D721Med (cell line): ENCODE results near the gene RENBP.

Experiments
- DNase-seq: peaks from one replicate; pipeline ENCODE4 v3.0.0; 2011; ENCODE audit warnings: low spot score; ENCODE audit not compliant: insufficient read length
- FAIRE-seq: peaks from 2 replicates; lab custom pipeline; 2011; peaks lifted over from hg19 to GRCh38; lab: Jason Lieb, UNC
- TF ChIP-seq, protein P1 (sequence below): IDR thresholded peaks from 2 replicates; pipeline ENCODE4 v1.5.1; 2012; ENCODE audit warnings: mild to moderate bottlenecking, control low read depth; ENCODE audit not compliant: insufficient read depth; ENCODE audit errors: missing control alignments

The RENBP gene

DNA sequence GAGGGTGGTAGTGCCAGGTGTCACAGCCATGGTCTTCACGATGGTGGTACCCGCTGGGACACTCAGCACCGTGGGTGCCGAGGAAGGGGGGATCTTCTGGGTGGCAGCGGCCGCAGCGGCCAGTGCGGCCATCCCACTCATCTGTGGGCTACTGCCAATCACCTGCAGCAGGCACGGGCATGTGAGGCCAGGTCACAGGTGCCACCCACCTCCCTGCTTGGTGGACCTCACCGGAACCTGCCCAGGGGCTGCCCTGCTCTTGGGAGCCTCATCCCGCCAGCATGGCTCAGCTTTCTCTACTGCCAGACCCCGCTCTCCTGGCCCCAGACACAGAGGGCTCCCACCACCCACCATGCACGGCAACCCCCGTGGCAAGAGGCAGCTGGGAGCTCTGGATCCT is 14.2 kb upstream of the RENBP start:
- DNase-seq (no peak), FAIRE-seq (no peak)
- TF ChIP-seq, protein P1, sequence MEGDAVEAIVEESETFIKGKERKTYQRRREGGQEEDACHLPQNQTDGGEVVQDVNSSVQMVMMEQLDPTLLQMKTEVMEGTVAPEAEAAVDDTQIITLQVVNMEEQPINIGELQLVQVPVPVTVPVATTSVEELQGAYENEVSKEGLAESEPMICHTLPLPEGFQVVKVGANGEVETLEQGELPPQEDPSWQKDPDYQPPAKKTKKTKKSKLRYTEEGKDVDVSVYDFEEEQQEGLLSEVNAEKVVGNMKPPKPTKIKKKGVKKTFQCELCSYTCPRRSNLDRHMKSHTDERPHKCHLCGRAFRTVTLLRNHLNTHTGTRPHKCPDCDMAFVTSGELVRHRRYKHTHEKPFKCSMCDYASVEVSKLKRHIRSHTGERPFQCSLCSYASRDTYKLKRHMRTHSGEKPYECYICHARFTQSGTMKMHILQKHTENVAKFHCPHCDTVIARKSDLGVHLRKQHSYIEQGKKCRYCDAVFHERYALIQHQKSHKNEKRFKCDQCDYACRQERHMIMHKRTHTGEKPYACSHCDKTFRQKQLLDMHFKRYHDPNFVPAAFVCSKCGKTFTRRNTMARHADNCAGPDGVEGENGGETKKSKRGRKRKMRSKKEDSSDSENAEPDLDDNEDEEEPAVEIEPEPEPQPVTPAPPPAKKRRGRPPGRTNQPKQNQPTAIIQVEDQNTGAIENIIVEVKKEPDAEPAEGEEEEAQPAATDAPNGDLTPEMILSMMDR: no peak

DNA sequence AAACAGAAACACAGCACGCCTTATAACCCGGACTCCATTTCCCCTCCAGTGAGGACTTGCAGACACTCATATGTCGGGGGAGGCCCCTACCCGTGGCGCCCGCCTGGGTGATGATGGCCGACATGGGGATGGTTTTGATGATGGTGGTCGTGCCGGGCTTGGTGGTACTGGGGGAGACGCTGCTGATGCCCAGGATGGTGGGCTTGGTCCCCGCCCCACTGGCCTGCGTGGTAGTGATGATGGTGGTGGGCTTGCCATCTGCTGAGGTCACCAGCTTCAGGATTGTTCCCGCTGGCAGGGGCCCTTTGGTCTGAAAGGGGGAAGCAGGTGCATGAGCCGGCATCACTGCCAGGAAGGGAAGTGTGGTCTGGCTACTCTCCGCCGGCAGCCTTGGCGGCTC is 12.8 kb upstream of the RENBP start:
- no peak for FAIRE-seq
- no peak for DNase-seq
- TF ChIP-seq, protein P1: no peak

DNA sequence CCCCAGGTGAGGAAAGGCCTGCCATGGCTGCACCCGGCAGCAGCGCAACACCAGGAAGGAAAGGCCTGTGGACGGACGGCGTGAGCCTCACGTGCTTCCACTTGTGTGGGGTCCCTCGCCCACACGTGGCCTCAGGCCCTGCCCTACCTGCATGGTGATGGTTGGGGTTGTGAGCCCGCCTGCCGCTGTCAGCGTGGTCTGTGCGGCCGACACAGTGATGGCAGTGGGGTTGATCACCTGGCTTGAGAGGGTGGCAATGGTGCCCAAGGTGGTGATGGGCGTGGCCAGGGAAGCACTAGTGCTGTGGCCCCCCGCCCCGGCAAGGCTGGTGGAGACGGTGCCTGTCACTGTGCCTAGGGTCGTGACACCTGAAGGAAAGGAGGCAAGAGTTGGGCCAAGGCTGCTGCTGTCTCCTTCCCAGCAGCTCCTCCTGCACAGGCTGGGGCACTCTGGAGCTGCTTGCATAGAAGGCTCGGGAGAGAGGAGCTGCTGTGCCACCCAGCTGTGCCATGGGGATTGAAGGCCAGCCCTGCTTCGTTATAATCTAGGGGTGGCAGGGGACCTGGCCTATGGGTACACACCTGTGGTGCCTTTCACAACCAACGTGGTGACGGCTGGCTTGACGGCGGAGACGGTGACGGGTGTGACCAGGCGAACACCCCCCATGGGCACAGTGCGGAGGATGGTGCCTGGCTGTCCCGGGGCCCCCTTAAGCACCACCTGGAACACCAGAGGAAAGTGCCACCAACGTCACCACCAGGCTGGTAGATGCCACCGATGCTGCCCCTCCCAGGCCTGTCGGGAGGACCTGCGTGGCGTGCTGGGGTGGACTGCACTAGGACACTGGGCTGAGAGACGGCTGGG is 11.8 kb upstream of the RENBP start:
- DNase-seq (no peak), FAIRE-seq (no peak)
- TF ChIP-seq, protein P1: no peak

DNA sequence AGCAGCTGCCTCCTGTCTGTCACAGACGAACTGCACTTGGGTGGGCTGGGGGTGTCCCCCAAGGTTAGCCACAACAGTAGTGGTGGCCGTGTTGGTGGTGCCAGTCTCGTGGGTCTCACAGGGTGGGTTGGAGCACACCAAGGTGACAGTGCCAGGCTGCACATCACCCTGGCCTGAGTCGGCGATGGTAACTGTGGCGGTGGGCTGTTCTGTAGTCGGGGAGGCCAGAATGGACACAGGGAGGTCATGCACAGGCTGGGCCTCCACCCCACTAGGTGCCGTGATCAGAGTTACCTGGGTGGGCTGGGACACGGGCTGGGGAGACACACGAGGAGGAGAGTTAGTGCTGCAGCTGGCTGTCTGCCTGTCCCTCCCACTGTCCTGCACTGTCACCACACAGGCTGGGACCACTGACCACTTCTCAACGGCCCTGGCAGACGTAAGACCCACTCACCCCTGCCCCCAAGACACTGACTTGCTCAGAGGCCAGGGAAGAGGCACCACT is 10.8 kb upstream of the RENBP start:
- FAIRE-seq (no peak), DNase-seq (no peak)
- TF ChIP-seq, protein P1: no peak

DNA sequence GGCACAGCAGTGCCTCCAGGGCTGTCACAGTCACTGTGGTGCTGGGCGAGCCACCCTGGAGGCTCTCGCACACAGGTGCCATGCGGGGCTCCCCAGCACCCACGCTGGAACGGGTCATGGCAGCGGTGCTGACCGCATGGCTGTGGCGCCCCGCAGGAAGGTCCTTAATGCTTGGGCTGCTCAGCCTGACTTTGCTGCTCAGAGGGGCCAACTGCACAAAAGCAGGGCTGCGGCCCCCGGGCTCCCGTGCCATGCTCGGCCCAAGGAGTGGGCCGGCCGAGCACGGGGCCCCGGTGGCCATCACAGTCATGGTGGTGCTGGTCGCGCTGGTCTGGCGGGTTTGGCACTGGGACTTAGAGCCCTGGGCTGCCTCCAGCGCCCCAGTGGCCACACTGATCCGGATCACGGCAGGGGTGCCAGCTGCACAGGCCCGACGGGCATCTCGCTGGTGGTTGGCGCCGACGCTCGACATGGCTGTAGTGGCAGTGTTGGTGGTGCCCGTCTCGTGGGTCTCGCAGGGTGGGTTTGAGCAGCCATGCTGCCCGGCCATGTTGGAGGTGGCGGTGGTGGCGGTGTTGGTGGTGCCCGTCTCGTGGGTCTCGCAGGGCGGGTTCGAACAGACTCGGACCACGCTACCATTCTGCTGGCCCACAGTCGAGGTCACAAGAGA is 10.2 kb upstream of the RENBP start:
- TF ChIP-seq, protein P1: no peak
- FAIRE-seq (no peak), DNase-seq (no peak)

DNA sequence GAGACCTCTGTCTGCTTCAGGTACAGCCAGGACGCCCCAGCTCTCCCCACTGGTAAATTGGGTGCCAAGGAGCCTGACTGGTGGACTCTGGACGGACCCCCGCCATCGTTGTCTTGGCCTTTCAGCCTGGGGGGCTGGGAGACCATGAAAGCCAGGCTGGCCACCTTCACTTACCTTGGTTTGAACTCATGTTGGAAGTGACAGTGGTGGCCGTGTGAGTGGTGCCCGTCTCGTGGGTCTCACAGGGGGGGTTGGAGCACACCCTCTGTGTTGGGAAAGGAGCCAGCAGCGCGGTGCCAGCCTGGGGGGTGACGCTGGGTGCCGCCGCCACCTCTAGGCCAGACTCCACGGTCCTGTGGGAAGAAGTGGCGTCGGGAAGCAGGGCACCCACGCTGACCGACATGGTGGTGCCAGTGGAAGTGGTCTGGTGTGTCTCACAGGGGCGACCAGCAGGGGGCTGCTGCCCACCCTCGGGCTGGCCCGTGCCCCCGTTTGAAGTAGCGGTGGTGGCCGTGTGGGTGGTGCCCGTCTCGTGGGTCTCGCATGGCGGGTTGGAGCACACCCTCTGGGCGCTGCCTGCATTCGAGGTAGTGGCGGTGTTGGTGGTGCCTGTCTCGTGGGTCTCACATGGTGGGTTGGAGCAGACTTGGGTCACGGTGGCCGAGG is 9.6 kb upstream of the RENBP start:
- DNase-seq (no peak), FAIRE-seq (no peak)
- TF ChIP-seq, protein P1: no peak
